ENCODE measurements around the gene C1orf56. TPM values are rescaled to one million over a fixed set of nuclear protein-coding genes. Genes with fewer than 3 reads are reported as not detected.
A peak's percentile ranks its signal among the peaks of the same experiment; 100 is the strongest.

The C1orf56 gene
- total and polyA plus RNA-seq, 2 of the 13 experiments (the other 11 are each of a cell fraction or from before 2014, with no cell fraction given), result 1.5 to 3.2 TPM

DNA sequence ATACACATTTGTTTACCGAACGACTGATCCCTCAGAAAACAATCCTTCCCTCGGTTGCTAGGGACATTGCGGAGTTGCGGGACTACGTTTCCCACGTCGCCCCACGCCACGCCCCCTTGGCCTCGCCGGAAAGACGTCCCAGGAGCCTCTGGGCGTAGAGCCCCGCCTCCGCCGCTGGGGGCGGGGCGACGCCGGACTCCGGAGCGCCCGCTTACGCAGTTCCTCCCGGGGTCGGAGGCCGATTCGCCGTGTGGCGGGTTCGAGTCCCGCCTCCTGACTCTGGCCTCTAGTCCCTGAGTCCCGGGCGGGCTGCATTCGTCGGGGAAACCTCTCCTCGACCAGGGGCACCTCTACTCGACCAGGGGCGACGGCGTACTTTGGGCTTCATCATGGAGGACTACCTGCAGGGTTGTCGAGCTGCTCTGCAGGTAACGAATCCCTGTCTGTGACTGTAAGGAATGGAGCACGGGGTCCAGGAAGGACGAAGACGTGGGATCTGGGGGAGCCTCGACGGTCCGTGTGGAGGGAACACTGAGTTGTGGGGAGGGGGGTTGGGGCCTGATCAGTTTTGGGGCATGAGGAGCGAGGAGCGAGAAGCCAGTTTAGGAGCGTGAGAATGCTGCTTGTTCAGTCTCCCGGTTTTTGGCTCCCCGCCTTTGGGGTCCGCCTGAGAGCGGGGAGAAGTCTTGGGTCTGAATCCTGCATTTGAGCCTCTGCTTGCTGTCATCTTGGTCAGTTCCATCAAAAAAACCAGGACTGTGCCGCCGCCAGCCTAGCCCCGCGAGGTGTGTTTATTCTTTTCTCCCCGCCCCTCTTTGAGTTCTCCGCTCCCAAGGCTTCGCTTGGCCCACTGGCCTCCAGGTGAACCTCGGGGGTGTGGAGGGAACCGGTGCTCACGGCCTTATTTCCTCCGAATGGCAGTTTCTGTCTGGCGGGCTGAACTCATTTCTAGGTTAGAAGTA, 39.0 kb upstream of the C1orf56 start, which contains the start of gene PRUNE1 (continued):
- no peak for TF ChIP-seq CBX1 (IDR thresholded peaks at IDR 0.05; ENCODE audit: low read depth)
- TF ChIP-seq, protein P1, sequence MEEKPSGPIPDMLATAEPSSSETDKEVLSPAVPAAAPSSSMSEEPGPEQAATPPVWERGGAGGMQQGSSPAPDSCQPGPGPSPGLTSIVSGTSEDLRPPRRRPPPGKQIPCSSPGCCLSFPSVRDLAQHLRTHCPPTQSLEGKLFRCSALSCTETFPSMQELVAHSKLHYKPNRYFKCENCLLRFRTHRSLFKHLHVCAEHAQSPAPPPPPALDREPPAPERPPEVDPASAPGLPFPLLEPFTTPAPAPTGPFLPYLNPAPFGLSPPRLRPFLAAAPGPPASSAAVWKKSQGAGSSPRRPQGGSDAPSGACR (CRISPR knock-in tag; IDR thresholded peaks at IDR 0.05), result no peak; the same call in 1 of the 2 replicates
- no peak for TF ChIP-seq NFKBIZ (CRISPR knock-in tag; IDR thresholded peaks at IDR 0.05)
- peak; percentile 90 for TF ChIP-seq ZNF143 (CRISPR knock-in tag; IDR thresholded peaks at IDR 0.05)
- peak; percentile 48; the same call in 1 of the 2 replicates for TF ChIP-seq ZNF232 (CRISPR knock-in tag; IDR thresholded peaks at IDR 0.05; ENCODE audit: borderline replicate concordance)
- TF ChIP-seq MIER2 (CRISPR knock-in tag; IDR thresholded peaks at IDR 0.05), result no peak
- no peak for TF ChIP-seq RNF2 (conservative IDR thresholded peaks at IDR 0.05; ENCODE audit: low read depth)
- no peak for TF ChIP-seq PHF5A (CRISPR knock-in tag; IDR thresholded peaks at IDR 0.05; ENCODE audit: low read depth, unreplicated experiment)
- TF ChIP-seq, protein P2, sequence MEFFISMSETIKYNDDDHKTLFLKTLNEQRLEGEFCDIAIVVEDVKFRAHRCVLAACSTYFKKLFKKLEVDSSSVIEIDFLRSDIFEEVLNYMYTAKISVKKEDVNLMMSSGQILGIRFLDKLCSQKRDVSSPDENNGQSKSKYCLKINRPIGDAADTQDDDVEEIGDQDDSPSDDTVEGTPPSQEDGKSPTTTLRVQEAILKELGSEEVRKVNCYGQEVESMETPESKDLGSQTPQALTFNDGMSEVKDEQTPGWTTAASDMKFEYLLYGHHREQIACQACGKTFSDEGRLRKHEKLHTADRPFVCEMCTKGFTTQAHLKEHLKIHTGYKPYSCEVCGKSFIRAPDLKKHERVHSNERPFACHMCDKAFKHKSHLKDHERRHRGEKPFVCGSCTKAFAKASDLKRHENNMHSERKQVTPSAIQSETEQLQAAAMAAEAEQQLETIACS (CRISPR knock-in tag; IDR thresholded peaks at IDR 0.05), result no peak
- no peak for TF ChIP-seq ZNF572 (CRISPR knock-in tag; IDR thresholded peaks at IDR 0.05)
- TF ChIP-seq CENPBD1 (CRISPR knock-in tag; IDR thresholded peaks at IDR 0.05; ENCODE audit: borderline replicate concordance, low read depth), result no peak
- TF ChIP-seq, protein P3, sequence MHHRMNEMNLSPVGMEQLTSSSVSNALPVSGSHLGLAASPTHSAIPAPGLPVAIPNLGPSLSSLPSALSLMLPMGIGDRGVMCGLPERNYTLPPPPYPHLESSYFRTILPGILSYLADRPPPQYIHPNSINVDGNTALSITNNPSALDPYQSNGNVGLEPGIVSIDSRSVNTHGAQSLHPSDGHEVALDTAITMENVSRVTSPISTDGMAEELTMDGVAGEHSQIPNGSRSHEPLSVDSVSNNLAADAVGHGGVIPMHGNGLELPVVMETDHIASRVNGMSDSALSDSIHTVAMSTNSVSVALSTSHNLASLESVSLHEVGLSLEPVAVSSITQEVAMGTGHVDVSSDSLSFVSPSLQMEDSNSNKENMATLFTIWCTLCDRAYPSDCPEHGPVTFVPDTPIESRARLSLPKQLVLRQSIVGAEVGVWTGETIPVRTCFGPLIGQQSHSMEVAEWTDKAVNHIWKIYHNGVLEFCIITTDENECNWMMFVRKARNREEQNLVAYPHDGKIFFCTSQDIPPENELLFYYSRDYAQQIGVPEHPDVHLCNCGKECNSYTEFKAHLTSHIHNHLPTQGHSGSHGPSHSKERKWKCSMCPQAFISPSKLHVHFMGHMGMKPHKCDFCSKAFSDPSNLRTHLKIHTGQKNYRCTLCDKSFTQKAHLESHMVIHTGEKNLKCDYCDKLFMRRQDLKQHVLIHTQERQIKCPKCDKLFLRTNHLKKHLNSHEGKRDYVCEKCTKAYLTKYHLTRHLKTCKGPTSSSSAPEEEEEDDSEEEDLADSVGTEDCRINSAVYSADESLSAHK (CRISPR knock-in tag; IDR thresholded peaks at IDR 0.05; ENCODE audit: borderline replicate concordance), result no peak
- no peak for TF ChIP-seq HDAC1 (CRISPR knock-in tag; IDR thresholded peaks at IDR 0.05)
- TF ChIP-seq SETDB1 (CRISPR knock-in tag; IDR thresholded peaks at IDR 0.05; ENCODE audit: borderline replicate concordance), result no peak
- TF ChIP-seq, protein P4, sequence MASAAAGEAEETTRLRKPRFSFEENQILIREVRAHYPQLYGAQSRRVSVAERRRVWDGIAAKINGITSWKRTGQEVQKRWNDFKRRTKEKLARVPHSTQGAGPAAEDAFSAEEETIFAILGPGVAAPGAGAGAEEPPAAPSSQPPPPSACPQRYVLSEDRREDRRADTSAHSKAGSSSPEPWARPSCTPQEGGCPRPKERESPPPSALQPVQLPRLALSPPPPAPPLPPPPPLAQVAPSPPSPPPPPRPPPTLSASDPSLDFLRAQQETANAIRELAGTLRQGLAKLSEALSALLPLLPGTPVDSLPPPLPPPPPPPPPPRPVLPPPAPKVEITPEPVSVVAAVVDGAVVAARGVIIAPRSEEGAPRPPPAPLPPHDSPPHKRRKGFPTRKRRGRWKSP (CRISPR knock-in tag; IDR thresholded peaks at IDR 0.05), result peak; percentile 57; the same call in 1 of the 2 replicates
- TF ChIP-seq RAD51 (IDR thresholded peaks at IDR 0.05; ENCODE audit: borderline replicate concordance), result no peak
- no peak for TF ChIP-seq STAT5B (CRISPR knock-in tag; IDR thresholded peaks at IDR 0.05)
- TF ChIP-seq ZNF460 (CRISPR knock-in tag; IDR thresholded peaks at IDR 0.05; ENCODE audit: borderline replicate concordance), result no peak
- TF ChIP-seq, protein P5, sequence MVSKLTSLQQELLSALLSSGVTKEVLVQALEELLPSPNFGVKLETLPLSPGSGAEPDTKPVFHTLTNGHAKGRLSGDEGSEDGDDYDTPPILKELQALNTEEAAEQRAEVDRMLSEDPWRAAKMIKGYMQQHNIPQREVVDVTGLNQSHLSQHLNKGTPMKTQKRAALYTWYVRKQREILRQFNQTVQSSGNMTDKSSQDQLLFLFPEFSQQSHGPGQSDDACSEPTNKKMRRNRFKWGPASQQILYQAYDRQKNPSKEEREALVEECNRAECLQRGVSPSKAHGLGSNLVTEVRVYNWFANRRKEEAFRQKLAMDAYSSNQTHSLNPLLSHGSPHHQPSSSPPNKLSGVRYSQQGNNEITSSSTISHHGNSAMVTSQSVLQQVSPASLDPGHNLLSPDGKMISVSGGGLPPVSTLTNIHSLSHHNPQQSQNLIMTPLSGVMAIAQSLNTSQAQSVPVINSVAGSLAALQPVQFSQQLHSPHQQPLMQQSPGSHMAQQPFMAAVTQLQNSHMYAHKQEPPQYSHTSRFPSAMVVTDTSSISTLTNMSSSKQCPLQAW (CRISPR knock-in tag; IDR thresholded peaks at IDR 0.05), result peak; percentile 69; the same call in 1 of the 2 replicates
- TF ChIP-seq LBX2 (CRISPR knock-in tag; IDR thresholded peaks at IDR 0.05; ENCODE audit: borderline replicate concordance), result no peak
